ENCODE measurements around the gene TAS1R1.

Gene TAS1R1

GRCh38 chr1:6602669-6603237 is 47.6 kb downstream of the TAS1R1 start, which contains the start of gene KLHL21:
Gene KLHL21 (minus strand): TSS chr1:6602869. CDS start chr1:6602817, 52 bp downstream.
- DNase-seq (ENCODE audit: low read depth, low spot score), result no peak
- Histone ChIP-seq H3K9me3 (ENCODE audit: insufficient read depth, low read length) (no peaks in the 10 kb centered on the region), H3K4me3 (ENCODE audit: insufficient read length, low read depth) (peak within 1 kb of the TSS; percentile 99), H3K9ac (ENCODE audit: insufficient read length, low read depth) (peak within 1 kb of the TSS; percentile 96), H3K36me3 (ENCODE audit: insufficient read depth, insufficient read length, low read length) (peaks cover 28% of the 10 kb centered on the region), H3K27me3 (ENCODE audit: insufficient read depth, insufficient read length) (no peaks in the 10 kb centered on the region), H3K4me1 (ENCODE audit: insufficient read depth, insufficient read length) (peaks cover 6% of the 10 kb centered on the region)
- no peak for TF ChIP-seq YY1 (IDR thresholded peaks at IDR 0.05; ENCODE audit: insufficient read depth, insufficient read length)
- no peak for TF ChIP-seq ZNF274 (IDR thresholded peaks at IDR 0.05; ENCODE audit: low read depth, low read length)
- TF ChIP-seq SUZ12 (IDR thresholded peaks at IDR 0.05; ENCODE audit: extremely low read depth, insufficient read depth, insufficient read length), result no peak

DNA sequence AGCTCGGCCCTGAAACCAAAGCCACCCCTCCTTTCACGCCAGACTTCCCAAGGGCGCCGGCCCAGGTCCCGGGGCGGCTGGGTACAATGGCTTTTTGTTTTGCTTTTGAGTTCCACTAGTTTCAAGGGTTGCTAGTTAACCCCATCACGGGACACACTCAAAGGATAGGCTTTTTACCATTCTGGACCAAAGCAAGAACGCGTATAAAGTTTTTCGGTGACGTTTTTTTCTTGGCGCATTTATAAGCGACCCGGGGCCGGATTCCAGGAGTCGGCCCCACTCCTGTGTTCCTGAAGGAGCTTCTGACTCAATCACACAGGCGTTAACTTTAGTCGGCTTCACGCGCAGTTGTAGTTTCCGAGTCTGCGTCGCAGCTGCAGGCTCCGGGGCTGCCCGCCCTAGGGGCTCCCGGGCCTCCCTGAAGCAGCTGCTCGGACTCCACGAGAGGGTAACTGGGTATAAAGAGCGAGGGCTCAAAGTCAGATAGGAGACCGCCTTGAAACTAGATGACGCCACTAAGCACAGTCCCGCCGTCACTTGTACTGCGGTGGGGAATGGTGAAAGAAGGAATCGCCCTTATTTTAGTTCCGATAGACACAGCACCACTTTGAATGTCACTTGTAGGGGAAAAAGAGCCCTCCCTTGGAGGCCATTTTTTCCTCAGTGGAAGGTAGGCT is 48.3 kb downstream of the TAS1R1 start:
- no peak for TF ChIP-seq ZNF274 (IDR thresholded peaks at IDR 0.05; ENCODE audit: low read depth, low read length)
- no peak for TF ChIP-seq SUZ12 (IDR thresholded peaks at IDR 0.05; ENCODE audit: extremely low read depth, insufficient read depth, insufficient read length)
- TF ChIP-seq YY1 (IDR thresholded peaks at IDR 0.05; ENCODE audit: insufficient read depth, insufficient read length), result no peak

DNA sequence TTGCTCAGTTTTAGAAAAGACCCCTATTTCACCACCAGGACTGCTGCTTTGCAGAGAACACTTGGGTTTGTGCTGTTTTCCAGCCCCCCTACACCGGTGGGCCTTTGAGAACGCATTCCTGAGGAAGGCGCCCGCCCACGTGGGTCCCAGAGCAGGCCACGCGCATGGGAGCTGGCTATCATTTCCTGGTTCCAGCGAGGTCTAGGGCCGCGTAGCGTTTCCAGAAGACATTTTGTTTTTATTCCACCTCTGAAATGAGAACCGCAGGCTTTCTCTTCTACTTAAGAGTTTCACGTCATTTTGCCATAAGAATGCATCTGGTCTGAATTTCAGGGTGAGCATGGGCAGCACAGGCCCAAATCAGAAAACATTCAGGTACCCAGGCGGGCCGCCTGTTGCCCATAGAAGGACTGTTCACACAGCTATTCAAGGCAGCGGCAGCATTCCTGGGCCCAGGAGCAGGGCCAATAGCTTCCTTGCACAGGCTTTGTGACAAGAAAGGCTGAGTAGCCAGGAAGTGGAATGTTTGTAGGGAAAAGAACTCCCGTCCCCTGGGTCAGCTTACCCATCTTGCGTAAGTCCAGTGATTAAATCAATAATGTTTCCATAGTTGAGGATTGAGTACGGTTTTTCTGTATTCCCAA is 48.9 kb downstream of the TAS1R1 start:
- TF ChIP-seq ZNF274 (IDR thresholded peaks at IDR 0.05; ENCODE audit: low read depth, low read length) (no peak), YY1 (IDR thresholded peaks at IDR 0.05; ENCODE audit: insufficient read depth, insufficient read length) (no peak), SUZ12 (IDR thresholded peaks at IDR 0.05; ENCODE audit: extremely low read depth, insufficient read depth, insufficient read length) (no peak)
- peak; percentile 64 for DNase-seq (ENCODE audit: low read depth, low spot score)
- peaks cover 4% of the 10 kb centered on the region for H3K4me1 ChIP-seq (ENCODE audit: insufficient read depth, insufficient read length)
- peak overlapping the region; percentile 85 for H3K9ac ChIP-seq (ENCODE audit: insufficient read length, low read depth)
- H3K4me3 ChIP-seq (ENCODE audit: insufficient read length, low read depth), result peak overlapping the region; percentile 45
- H3K36me3 ChIP-seq (ENCODE audit: insufficient read depth, insufficient read length, low read length), result peaks cover 20% of the 10 kb centered on the region
- no peaks in the 10 kb centered on the region for H3K9me3 ChIP-seq (ENCODE audit: insufficient read depth, low read length)
- H3K27me3 ChIP-seq (ENCODE audit: insufficient read depth, insufficient read length), result no peaks in the 10 kb centered on the region

More for the DNA sequence above, 48.3 kb downstream of the TAS1R1 start:
- Histone ChIP-seq H3K4me1 (ENCODE audit: insufficient read depth, insufficient read length) (peaks cover 6% of the 10 kb centered on the region), H3K4me3 (ENCODE audit: insufficient read length, low read depth) (peak overlapping the region; percentile 45), H3K9me3 (ENCODE audit: insufficient read depth, low read length) (no peaks in the 10 kb centered on the region), H3K9ac (ENCODE audit: insufficient read length, low read depth) (peak overlapping the region; percentile 85), H3K36me3 (ENCODE audit: insufficient read depth, insufficient read length, low read length) (peaks cover 24% of the 10 kb centered on the region), H3K27me3 (ENCODE audit: insufficient read depth, insufficient read length) (no peaks in the 10 kb centered on the region)
- no peak for DNase-seq (ENCODE audit: low read depth, low spot score)

DNA sequence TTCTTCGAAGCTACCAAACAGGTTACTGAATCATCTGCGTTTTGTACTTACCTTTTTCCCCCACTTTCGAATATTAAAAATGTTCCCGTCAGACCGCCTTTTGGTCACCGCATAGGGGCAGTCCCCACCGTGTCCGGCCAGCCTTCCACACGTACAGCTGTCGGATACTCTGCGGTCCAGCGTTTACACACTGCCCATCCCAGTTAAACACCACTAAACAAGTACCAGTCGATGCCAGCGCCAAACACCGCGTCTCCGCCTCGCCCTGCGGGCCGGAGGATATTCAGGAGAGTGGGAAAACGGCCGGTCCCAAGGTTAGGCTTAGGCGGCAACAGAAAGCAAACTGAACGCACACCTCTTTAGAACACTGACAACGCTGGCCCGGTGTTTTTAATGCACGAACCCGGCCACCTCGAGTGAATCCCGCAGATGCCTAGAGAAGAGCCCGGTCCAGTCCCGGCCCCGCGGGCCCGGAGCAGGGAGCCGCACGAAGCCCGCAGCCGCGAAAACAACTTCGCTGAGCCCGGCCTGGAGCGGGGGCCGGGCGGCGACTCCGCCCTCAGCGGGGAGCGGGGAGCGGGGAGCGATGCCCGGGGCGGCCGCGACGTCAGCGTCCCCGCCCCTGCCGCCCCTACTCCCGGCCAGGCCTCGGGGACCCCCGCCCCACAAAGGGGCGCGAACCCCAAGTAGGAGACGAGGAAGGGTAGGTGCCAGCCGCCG is 57.7 kb downstream of the TAS1R1 start:
- DNase-seq (ENCODE audit: low read depth, low spot score), result no peak
- Histone ChIP-seq H3K36me3 (ENCODE audit: insufficient read depth, insufficient read length, low read length) (peaks cover 15% of the 10 kb centered on the region), H3K9me3 (ENCODE audit: insufficient read depth, low read length) (no peaks in the 10 kb centered on the region), H3K27me3 (ENCODE audit: insufficient read depth, insufficient read length) (peaks cover 3% of the 10 kb centered on the region), H3K4me3 (ENCODE audit: insufficient read length, low read depth) (peak overlapping the region; percentile 56), H3K4me1 (ENCODE audit: insufficient read depth, insufficient read length) (no peaks in the 10 kb centered on the region), H3K9ac (ENCODE audit: insufficient read length, low read depth) (peak overlapping the region; percentile 83)
- TF ChIP-seq ZNF274 (IDR thresholded peaks at IDR 0.05; ENCODE audit: low read depth, low read length), result no peak
- no peak for TF ChIP-seq YY1 (IDR thresholded peaks at IDR 0.05; ENCODE audit: insufficient read depth, insufficient read length)
- no peak for TF ChIP-seq SUZ12 (IDR thresholded peaks at IDR 0.05; ENCODE audit: extremely low read depth, insufficient read depth, insufficient read length)

GRCh38 chr1:6613361-6614018 is 58.4 kb downstream of the TAS1R1 start, which contains the start of gene PHF13:
Gene PHF13 (plus strand): TSS chr1:6613731. CDS start chr1:6614067, 336 bp downstream.
- peak within 1 kb of the TSS; percentile 73 for H3K4me3 ChIP-seq (ENCODE audit: insufficient read length, low read depth)
- H3K36me3 ChIP-seq (ENCODE audit: insufficient read depth, insufficient read length, low read length), result peaks cover 22% of the 10 kb centered on the region
- H3K4me1 ChIP-seq (ENCODE audit: insufficient read depth, insufficient read length), result no peaks in the 10 kb centered on the region
- TF ChIP-seq YY1 (IDR thresholded peaks at IDR 0.05; ENCODE audit: insufficient read depth, insufficient read length) (no peak), ZNF274 (IDR thresholded peaks at IDR 0.05; ENCODE audit: low read depth, low read length) (no peak), SUZ12 (IDR thresholded peaks at IDR 0.05; ENCODE audit: extremely low read depth, insufficient read depth, insufficient read length) (no peak)
- H3K27me3 ChIP-seq (ENCODE audit: insufficient read depth, insufficient read length), result peaks cover 3% of the 10 kb centered on the region
- H3K9me3 ChIP-seq (ENCODE audit: insufficient read depth, low read length), result no peaks in the 10 kb centered on the region
- peak within 1 kb of the TSS; percentile 90 for H3K9ac ChIP-seq (ENCODE audit: insufficient read length, low read depth)
- DNase-seq (ENCODE audit: low read depth, low spot score), result peak; percentile 94

- no peak for TF ChIP-seq SUZ12 (IDR thresholded peaks at IDR 0.05; ENCODE audit: extremely low read depth, insufficient read depth, insufficient read length)
- TF ChIP-seq ZNF274 (IDR thresholded peaks at IDR 0.05; ENCODE audit: low read depth, low read length), result no peak
- Histone ChIP-seq H3K27me3 (ENCODE audit: insufficient read depth, insufficient read length) (peaks cover 3% of the 10 kb centered on the region), H3K4me3 (ENCODE audit: insufficient read length, low read depth) (peak overlapping the region; percentile 73), H3K9ac (ENCODE audit: insufficient read length, low read depth) (peak overlapping the region; percentile 90), H3K9me3 (ENCODE audit: insufficient read depth, low read length) (no peaks in the 10 kb centered on the region), H3K4me1 (ENCODE audit: insufficient read depth, insufficient read length) (no peaks in the 10 kb centered on the region), H3K36me3 (ENCODE audit: insufficient read depth, insufficient read length, low read length) (peaks cover 28% of the 10 kb centered on the region)
- DNase-seq (ENCODE audit: low read depth, low spot score), result no peak
Measured at GRCh38 chr1:6614019-6614928, 59.2 kb downstream of the TAS1R1 start.
